Ishikawa (cell line): Measurements from ENCODE around the gene ZNF302.

Experiments used
- CEBPB ChIP-seq: IDR thresholded peaks from 2 replicates; pipeline ENCODE4 v1.6.1; 2012
- CREB1 ChIP-seq: IDR thresholded peaks from 2 replicates; pipeline ENCODE4 v1.6.1; 2012; ENCODE audit warnings: low read depth
- EGR1 ChIP-seq: IDR thresholded peaks from 2 replicates; pipeline ENCODE4 v1.6.1; 2012
- EP300 ChIP-seq: IDR thresholded peaks from 2 replicates; pipeline ENCODE4 v1.6.1; 2012; ENCODE audit warnings: borderline replicate concordance
- FOXM1 ChIP-seq: IDR thresholded peaks from 2 replicates; pipeline ENCODE4 v1.6.1; 2012; ENCODE audit warnings: low read depth, borderline replicate concordance
- NFIC ChIP-seq: IDR thresholded peaks from 2 replicates; pipeline ENCODE4 v1.6.1; 2012
- RAD21 ChIP-seq: IDR thresholded peaks from 2 replicates; pipeline ENCODE4 v1.6.1; 2012; ENCODE audit warnings: low read depth
- TAF1 ChIP-seq: IDR thresholded peaks from 2 replicates; pipeline ENCODE4 v1.6.1; 2012; ENCODE audit warnings: low read depth, mild to moderate bottlenecking
- TCF12 ChIP-seq: IDR thresholded peaks from 2 replicates; pipeline ENCODE4 v1.6.1; 2012; ENCODE audit warnings: low read depth
- TEAD4 ChIP-seq: IDR thresholded peaks from 2 replicates; pipeline ENCODE4 v1.6.1; 2012
- YY1 ChIP-seq: IDR thresholded peaks from 2 replicates; pipeline ENCODE4 v1.6.1; 2012; ENCODE audit warnings: low read depth
- ZBTB7A ChIP-seq: IDR thresholded peaks from 2 replicates; pipeline ENCODE4 v1.6.1; 2012; ENCODE audit warnings: low read depth
- TF ChIP-seq, protein P1 (sequence below): IDR thresholded peaks from 2 replicates; pipeline ENCODE4 v1.6.1; 2012
- TF ChIP-seq, protein P2 (sequence below): IDR thresholded peaks from 2 replicates; pipeline ENCODE4 v1.6.1; 2012; ENCODE audit warnings: low read depth, mild to moderate bottlenecking
- TF ChIP-seq, protein P3 (sequence below): IDR thresholded peaks from 2 replicates; pipeline ENCODE4 v1.6.1; 2012

The ZNF302 gene

DNA sequence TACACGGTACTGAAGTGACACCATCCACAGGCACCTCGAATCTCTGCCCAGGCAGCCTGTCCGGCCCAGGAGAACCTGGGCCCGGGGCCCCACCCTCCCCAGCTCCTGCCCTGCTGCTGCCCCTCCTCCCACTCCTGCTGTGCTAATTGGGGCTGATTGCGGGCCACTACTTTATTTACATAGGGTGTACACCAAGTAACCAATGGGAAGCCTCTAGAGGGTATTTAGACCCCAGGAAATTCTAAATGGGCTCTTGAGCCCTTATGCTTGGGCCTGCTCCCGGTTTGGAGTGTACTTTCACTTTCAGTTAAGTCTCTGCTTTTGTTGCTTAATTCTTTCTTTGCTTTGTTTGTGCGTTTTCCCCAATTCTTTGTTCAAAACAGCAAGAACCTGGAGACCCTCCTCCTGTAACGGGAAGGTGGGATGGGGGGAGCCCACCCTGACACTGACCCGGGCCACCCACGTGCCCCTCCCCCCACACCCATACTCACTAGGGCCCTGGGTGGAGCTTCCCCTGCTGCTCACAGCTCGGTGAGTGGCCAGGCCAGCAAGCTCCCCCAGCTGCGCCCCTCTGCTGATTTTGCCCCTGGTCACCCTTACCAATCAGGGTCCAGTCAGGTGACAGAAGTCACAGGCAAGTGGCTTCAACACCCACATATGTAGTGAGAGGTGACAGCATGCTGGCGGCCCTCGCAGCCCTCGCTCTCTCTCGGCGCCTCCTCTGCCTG, 10.0 kb upstream of the ZNF302 start:
- TF ChIP-seq YY1 (no peak), RAD21 (no peak), TAF1 (no peak), ZBTB7A (no peak), FOXM1 (no peak), EP300 (no peak)

DNA sequence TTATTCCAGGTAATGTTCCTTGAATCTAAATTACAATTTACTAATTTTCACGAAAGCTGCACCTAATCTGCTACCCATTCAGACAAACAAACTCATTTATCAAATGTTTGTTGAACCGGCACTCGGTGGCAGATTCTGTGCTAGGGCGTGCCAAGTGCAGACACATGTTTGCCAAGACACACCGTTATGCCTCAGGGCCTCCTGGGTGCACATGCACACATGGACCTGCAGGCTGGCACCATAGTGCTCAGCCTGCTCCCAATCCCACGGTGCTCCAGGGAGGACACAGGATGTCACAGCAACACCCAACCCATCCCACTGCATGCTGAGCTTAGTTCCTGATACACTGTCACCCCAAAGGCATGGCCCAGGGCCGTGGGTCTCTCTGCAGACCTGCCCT, 8.2 kb upstream of the ZNF302 start:
- TF ChIP-seq, protein P1, sequence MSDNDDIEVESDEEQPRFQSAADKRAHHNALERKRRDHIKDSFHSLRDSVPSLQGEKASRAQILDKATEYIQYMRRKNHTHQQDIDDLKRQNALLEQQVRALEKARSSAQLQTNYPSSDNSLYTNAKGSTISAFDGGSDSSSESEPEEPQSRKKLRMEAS = no peak
- TF ChIP-seq, protein P2, sequence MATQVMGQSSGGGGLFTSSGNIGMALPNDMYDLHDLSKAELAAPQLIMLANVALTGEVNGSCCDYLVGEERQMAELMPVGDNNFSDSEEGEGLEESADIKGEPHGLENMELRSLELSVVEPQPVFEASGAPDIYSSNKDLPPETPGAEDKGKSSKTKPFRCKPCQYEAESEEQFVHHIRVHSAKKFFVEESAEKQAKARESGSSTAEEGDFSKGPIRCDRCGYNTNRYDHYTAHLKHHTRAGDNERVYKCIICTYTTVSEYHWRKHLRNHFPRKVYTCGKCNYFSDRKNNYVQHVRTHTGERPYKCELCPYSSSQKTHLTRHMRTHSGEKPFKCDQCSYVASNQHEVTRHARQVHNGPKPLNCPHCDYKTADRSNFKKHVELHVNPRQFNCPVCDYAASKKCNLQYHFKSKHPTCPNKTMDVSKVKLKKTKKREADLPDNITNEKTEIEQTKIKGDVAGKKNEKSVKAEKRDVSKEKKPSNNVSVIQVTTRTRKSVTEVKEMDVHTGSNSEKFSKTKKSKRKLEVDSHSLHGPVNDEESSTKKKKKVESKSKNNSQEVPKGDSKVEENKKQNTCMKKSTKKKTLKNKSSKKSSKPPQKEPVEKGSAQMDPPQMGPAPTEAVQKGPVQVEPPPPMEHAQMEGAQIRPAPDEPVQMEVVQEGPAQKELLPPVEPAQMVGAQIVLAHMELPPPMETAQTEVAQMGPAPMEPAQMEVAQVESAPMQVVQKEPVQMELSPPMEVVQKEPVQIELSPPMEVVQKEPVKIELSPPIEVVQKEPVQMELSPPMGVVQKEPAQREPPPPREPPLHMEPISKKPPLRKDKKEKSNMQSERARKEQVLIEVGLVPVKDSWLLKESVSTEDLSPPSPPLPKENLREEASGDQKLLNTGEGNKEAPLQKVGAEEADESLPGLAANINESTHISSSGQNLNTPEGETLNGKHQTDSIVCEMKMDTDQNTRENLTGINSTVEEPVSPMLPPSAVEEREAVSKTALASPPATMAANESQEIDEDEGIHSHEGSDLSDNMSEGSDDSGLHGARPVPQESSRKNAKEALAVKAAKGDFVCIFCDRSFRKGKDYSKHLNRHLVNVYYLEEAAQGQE = no peak
- TF ChIP-seq CREB1 (no peak), EGR1 (no peak), EP300 (no peak), TAF1 (no peak), CEBPB (no peak), FOXM1 (no peak), RAD21 (no peak)
- TF ChIP-seq, protein P3, sequence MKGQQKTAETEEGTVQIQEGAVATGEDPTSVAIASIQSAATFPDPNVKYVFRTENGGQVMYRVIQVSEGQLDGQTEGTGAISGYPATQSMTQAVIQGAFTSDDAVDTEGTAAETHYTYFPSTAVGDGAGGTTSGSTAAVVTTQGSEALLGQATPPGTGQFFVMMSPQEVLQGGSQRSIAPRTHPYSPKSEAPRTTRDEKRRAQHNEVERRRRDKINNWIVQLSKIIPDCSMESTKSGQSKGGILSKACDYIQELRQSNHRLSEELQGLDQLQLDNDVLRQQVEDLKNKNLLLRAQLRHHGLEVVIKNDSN = no peak

DNA sequence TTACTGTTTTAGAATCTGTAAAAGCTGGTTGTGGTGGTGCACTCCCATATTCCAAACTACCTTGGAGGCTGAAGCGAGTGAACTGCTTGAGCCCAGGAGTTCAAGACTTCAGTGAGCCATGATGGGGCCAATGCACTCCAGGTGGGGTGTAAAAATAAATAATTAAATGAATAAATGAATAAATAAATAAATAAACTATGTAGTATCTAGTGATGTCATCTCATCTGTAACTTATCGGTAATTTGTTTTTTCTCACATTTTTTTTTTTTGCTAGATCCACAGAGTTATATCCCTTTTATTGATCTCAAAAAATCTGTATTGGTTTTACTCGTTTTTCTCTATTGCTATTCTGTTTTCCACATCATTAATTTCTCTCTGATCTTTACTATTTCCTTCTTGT, 5.5 kb upstream of the ZNF302 start:
- TF ChIP-seq FOXM1 (no peak), TEAD4 (no peak), EGR1 (no peak), CREB1 (no peak), TCF12 (no peak), EP300 (no peak), ZBTB7A (no peak), NFIC (no peak), TAF1 (no peak)
- TF ChIP-seq, protein P1 = no peak
- TF ChIP-seq, protein P2 = no peak
- TF ChIP-seq, protein P3 = no peak

DNA sequence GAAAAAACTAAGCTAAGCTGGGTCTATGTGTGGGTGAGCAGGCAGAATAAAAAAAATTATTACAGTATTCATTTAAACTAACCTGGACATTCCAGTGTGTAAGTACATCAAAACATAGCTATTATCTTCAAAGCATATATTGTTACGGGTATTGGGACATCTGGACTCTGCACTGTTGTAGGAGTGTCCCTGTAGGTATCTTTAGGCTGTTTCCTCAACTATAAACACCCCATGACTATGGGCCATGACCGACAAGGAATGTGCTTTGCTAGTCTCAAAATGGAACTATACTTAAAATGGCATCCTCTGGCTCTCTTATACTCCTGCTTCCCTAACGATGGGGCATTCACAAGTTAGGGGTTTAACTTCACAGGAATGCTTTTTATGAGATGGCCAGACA, 3.9 kb upstream of the ZNF302 start:
- TF ChIP-seq TCF12 (no peak), TAF1 (no peak), FOXM1 (no peak), YY1 (no peak), EGR1 (no peak), EP300 (no peak), CREB1 (no peak)
- TF ChIP-seq, protein P2 = no peak
- TF ChIP-seq, protein P3 = no peak
